ENCODE results near the gene TUBA4A. TPM values are rescaled to one million over a fixed set of nuclear protein-coding genes. Genes with fewer than 3 reads are reported as not detected.

The TUBA4A gene
- total RNA-seq, 1 donor from 2014 or later: 235 TPM

DNA sequence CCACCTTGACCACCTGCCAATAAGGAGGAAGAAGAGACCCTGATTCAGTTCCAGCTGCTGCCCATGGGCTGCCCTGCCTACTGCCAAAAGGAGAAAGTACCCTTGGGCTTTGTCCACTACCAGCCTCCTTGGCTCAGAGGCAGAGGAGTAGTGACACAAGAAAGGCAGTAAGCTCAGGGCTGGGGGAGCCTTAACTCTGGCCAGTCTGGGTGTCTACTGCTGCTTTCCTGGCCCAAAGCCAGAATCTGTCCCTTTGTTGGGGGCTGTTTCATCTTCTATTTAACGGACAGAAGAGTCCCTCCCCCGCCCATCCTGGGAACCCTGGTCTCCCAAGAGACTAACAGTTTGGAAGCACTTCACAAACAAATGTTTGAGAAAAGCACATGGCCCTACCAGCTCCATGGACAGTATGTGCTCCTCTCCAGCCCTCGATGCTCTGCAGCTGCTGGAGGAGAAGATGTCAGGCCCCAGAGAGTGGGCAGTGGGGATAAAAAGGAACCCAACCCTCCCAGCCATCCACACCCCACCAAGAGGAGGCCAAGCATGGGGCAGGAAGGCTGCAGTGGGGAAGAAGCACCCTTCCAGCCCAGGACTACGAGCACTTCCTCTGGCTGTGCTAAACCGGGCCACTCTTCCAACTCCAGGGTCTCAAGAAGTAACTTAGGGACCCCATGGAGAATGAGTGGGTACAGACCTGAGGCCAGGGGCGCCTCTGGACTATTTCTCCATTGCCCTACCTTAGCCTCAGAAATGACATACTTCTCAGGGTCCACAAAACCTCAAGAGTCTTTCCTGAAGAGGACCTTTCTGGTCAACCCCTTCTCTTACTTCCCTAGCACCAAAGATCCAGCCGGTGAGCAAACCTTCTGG is 25.4 kb downstream of the TUBA4A start:
- no peaks in the 10 kb centered on the region for H3K27me3 Mint-ChIP-seq
- peak overlapping the region; percentile 90 for H3K4me3 Mint-ChIP-seq
- H3K4me1 Mint-ChIP-seq: peaks cover 36% of the 10 kb centered on the region
- DNase-seq: peak; percentile 61
- intact Hi-C loops (cut with micrococcal nuclease): no loop called here
- H3K27ac Mint-ChIP-seq: peak overlapping the region; percentile 83
- H3K9me3 Mint-ChIP-seq: no peaks in the 10 kb centered on the region
- peaks cover 67% of the 10 kb centered on the region for H3K36me3 Mint-ChIP-seq (ENCODE audit: low read depth)

DNA sequence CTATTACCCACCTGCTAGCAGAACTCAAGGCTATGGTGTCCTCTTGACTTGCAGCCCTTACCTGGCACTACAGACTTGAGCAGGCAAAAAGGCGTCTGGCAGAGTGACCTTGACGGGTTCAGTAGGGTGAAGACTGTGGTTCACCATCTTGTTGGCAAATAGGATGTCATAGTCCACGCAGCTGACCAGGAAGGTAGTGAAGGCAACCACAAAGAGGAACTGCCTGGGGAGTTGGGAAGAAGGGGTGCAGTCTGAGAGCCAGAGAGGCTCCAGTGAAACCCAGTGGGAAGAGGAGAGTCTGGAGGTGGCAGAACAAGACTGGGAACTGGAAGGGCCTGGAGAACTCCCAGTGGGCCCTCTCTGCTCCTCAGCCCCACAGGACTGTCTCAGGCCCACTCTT is 28.4 kb downstream of the TUBA4A start:
- Mint-ChIP-seq H3K9me3 (no peaks in the 10 kb centered on the region), H3K4me1 (peaks cover 20% of the 10 kb centered on the region), H3K27ac (no peak overlapping the region), H3K27me3 (no peaks in the 10 kb centered on the region), H3K4me3 (no peak overlapping the region), H3K36me3 (ENCODE audit: low read depth) (peaks cover 69% of the 10 kb centered on the region)
- intact Hi-C loops (cut with micrococcal nuclease): no loop called here
- DNase-seq: peak; percentile 56

GRCh38 chr2:219223831-219224610 is 29.7 kb downstream of the TUBA4A start:
- Mint-ChIP-seq H3K36me3 (ENCODE audit: low read depth) (peaks cover 69% of the 10 kb centered on the region), H3K9me3 (no peaks in the 10 kb centered on the region), H3K27ac (no peak overlapping the region), H3K27me3 (no peaks in the 10 kb centered on the region), H3K4me3 (no peak overlapping the region), H3K4me1 (peaks cover 22% of the 10 kb centered on the region)
- intact Hi-C loops (cut with micrococcal nuclease): no loop called here
- no peak for DNase-seq

DNA sequence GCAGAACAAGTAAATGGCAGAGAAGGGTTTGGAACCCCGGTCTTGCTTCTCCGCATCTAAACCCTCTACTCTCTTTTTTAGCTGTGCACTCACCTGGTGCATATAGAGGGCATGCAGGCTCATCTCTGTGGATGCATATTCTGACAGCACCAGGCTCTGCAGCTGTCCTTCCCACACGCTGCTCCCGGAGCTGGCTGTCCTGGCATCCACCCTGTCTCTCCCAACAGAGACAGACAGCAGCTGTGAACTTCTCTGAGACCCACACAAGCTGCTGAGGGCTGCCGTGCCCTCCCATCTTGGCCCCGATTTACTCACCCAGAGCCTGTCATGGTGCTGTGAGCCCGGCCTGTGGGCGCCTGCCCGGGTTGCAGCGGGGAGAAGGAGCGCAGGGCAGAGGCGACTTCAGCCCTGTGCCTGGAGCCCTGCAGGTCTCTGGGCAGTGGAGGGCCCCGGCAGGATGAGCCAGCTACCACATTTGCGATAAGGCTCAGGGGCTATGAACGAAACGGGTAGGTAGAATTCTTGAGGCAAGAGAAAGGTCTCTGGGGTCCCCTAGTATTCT is 31.7 kb downstream of the TUBA4A start:
- no peaks in the 10 kb centered on the region for H3K9me3 Mint-ChIP-seq
- no peaks in the 10 kb centered on the region for H3K27me3 Mint-ChIP-seq
- intact Hi-C loops (cut with micrococcal nuclease): no loop called here
- no peak overlapping the region for H3K27ac Mint-ChIP-seq
- peaks cover 68% of the 10 kb centered on the region for H3K36me3 Mint-ChIP-seq (ENCODE audit: low read depth)
- no peak overlapping the region for H3K4me3 Mint-ChIP-seq
- peaks cover 19% of the 10 kb centered on the region for H3K4me1 Mint-ChIP-seq
- DNase-seq: no peak

GRCh38 chr2:219220652-219221402 is 32.9 kb downstream of the TUBA4A start:
- H3K27ac Mint-ChIP-seq: no peak overlapping the region

DNA sequence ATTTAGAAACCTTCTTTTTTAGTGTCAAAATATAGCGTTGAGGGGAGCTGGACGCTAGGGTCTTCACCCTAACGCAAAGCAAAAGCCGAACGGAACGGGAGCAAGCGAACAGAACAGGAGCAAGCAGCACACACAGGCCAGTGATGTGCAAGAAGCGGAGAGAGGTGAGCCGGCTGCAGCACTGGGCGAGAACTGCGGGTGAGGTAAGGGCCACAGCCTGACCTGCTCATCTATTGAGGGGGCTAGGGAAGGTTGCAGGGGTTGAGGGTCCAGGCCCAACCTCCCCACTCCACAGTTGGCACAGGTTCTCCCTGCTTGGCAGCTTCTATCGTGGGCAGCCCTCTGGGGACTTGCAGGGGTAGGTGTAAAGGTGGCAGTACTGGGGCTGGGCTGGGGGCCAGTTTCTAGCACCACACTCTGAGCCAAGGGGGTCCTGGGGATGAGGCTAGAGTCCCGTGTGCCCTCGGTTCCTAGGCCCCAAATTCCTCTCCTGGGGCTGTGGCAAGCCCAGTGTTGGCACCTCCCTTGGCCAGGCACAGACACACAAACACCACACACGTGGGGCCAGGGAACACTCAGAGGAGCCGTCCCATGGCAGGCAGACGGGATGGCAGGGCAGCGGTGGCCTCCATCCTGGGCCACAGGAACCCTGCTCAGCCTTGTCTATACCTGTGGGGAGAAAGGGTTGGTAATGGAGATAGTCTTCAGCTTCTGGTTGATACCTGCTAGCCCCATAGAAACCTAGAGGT is 33.8 kb downstream of the TUBA4A start:
- H3K9me3 Mint-ChIP-seq: no peaks in the 10 kb centered on the region
- H3K27ac Mint-ChIP-seq: peak overlapping the region; percentile 56
- intact Hi-C loops (cut with micrococcal nuclease): loop anchor here (1.0 to 2.0 kb wide), 5 partner anchors 14 to 75 kb away; partner anchors contain the start of genes DNAJB2, GLB1L, STK16 and ZFAND2B
- peaks cover 58% of the 10 kb centered on the region for H3K36me3 Mint-ChIP-seq (ENCODE audit: low read depth)
- H3K4me3 Mint-ChIP-seq: no peak overlapping the region
- peak; percentile 57 for DNase-seq
- no peaks in the 10 kb centered on the region for H3K27me3 Mint-ChIP-seq
- H3K4me1 Mint-ChIP-seq: peaks cover 19% of the 10 kb centered on the region

More at GRCh38 chr2:219220652-219221402, 32.9 kb downstream of the TUBA4A start:
- Mint-ChIP-seq H3K4me1 (peaks cover 22% of the 10 kb centered on the region), H3K4me3 (no peak overlapping the region), H3K36me3 (ENCODE audit: low read depth) (peaks cover 67% of the 10 kb centered on the region), H3K27me3 (no peaks in the 10 kb centered on the region), H3K9me3 (no peaks in the 10 kb centered on the region)
- intact Hi-C loops (cut with micrococcal nuclease): no loop called here
- DNase-seq: no peak

DNA sequence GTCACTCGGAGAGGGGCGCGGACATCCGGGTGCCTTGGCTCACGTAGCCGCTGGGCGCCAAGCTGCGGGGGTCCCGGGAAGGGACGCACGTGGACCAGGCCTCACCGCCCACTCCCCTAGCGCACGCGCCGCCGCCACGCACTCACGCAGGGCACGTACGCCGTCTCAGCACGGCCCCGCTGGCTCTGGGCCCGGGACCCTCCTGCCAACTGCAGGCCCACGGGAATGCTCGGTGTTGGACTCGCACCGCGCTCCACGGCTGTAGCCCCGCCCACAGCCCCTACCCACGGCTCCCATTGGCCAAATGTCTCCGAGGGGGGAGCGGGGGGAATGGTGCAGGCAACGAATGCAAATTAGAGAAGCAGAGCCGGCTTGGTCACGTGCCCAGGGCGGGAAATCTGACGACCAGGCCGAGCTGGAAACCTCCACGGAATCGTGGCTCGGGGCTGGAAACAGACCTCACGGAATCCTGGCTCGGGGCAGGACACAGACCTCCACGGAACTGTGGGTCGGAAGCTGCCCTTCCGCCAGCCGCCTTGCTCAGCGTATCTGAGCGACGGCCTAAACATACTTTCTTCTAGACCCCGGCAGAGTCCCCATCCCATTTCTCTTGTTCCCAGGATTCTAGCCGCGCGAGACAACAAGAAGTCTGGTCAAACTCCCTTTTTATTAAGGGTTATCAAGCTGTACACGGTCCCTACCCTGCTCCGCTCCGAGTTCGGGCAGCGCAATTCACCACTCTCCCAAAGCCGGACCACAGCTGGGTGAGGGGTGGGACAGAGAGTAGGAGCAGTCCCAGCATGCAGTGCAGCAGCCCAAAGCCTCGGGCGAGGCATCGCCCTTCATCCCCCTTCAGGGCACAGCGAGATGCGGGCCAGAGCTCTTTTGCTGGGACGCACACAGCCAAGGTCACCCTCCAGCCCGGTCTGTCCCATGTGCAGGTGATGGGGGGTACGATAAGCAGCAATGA is 34.7 kb downstream of the TUBA4A start, which contains the start of gene ABCB6:
Gene ABCB6 (minus strand): TSS at position 227 of the 970 bp plus-strand sequence. CDS start 285 bp downstream, outside the sequence.
- no peaks in the 10 kb centered on the region for H3K9me3 Mint-ChIP-seq
- H3K27ac Mint-ChIP-seq: peak within 1 kb of the TSS; percentile 81
- intact Hi-C loops (cut with micrococcal nuclease): loop anchor here (1.0 to 2.0 kb wide), 7 partner anchors 10 to 76 kb away; partner anchors contain the start of genes ANKZF1, ATG9A, DNAJB2 and GLB1L
- H3K27me3 Mint-ChIP-seq: no peaks in the 10 kb centered on the region
- peaks cover 24% of the 10 kb centered on the region for H3K4me1 Mint-ChIP-seq
- H3K4me3 Mint-ChIP-seq: peak within 1 kb of the TSS; percentile 91
- peaks cover 59% of the 10 kb centered on the region for H3K36me3 Mint-ChIP-seq (ENCODE audit: low read depth)
- peak; percentile 96 for DNase-seq

- Mint-ChIP-seq H3K4me1 (peaks cover 26% of the 10 kb centered on the region), H3K4me3 (peak overlapping the region; percentile 91), H3K27me3 (no peaks in the 10 kb centered on the region), H3K27ac (peak overlapping the region; percentile 81), H3K36me3 (ENCODE audit: low read depth) (peaks cover 58% of the 10 kb centered on the region), H3K9me3 (no peaks in the 10 kb centered on the region)
- DNase-seq: no peak
- intact Hi-C loops (cut with micrococcal nuclease): loop anchor here (1.0 to 2.0 kb wide), 4 partner anchors 11 to 77 kb away; partner anchors contain the start of genes ANKZF1, ATG9A, DNAJB2 and NHEJ1
Observed at GRCh38 chr2:219218217-219218731, 35.4 kb downstream of the TUBA4A start.

DNA sequence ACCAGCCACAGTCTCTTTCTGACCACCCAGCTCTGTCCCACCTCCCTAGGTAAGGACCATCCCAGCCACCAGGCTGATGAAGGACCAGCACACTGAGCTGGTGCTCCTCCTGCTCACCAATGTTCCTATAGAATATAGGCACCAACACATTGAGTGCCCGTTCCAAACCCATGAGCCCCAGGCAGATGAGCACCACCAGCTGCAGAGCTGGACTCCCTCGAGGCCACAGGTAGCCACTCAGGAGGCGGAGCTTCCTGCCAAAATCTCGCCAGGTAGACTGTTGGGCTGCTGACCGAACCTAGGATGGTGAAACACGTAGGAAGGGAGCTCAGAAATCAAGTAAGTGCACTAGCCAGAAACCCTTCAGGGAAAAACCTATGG is 37.2 kb downstream of the TUBA4A start:
- Mint-ChIP-seq H3K9me3 (no peaks in the 10 kb centered on the region), H3K4me1 (peaks cover 28% of the 10 kb centered on the region), H3K27me3 (no peaks in the 10 kb centered on the region), H3K27ac (no peak overlapping the region), H3K36me3 (ENCODE audit: low read depth) (peaks cover 52% of the 10 kb centered on the region), H3K4me3 (peak overlapping the region; percentile 34)
- no peak for DNase-seq
- intact Hi-C loops (cut with micrococcal nuclease): no loop called here

- DNase-seq: no peak
- no peak overlapping the region for H3K4me3 Mint-ChIP-seq
- peaks cover 32% of the 10 kb centered on the region for H3K4me1 Mint-ChIP-seq
- no peaks in the 10 kb centered on the region for H3K27me3 Mint-ChIP-seq
- H3K9me3 Mint-ChIP-seq: no peaks in the 10 kb centered on the region
- H3K36me3 Mint-ChIP-seq (ENCODE audit: low read depth): peaks cover 48% of the 10 kb centered on the region
- intact Hi-C loops (cut with micrococcal nuclease): no loop called here
- H3K27ac Mint-ChIP-seq: no peak overlapping the region
Observed at GRCh38 chr2:219215871-219216534, 37.7 kb downstream of the TUBA4A start.

DNA sequence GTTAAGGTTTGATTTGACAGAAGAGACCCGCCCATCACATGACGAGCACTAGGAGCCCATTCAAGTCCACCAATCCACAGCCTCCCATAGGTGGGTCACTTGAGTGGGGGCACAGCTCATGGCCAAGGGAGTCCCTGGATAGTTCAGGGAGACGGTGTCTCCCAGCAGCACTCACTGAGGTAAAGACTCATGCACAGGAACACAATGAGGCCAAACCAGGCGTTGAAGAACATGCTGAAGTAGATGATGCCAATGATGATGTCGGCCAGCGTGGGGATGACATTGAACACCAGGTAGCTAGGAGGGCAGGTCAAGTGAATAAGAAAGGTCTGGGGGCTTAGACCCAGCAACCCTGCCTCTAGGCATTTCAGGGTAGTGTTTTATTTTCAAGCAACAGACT is 38.9 kb downstream of the TUBA4A start:
- Mint-ChIP-seq H3K9me3 (no peaks in the 10 kb centered on the region), H3K27ac (no peak overlapping the region), H3K4me1 (peaks cover 41% of the 10 kb centered on the region), H3K36me3 (ENCODE audit: low read depth) (peaks cover 42% of the 10 kb centered on the region), H3K27me3 (no peaks in the 10 kb centered on the region), H3K4me3 (no peak overlapping the region)
- DNase-seq: no peak
- intact Hi-C loops (cut with micrococcal nuclease): no loop called here
